HepG2 (cell line): ENCODE results near the gene SLC25A25. TPM values are rescaled to one million over a fixed set of nuclear protein-coding genes. Genes with fewer than 3 reads are reported as not detected.

Experiments
- ARID5B ChIP-seq: IDR thresholded peaks from 2 replicates; pipeline ENCODE4 v1.4.0; 2020; ENCODE audit warnings: mild to moderate bottlenecking, missing genetic modification reagents
- GRHL1 ChIP-seq: sonication (generic); formaldehyde crosslinking; conservative IDR thresholded peaks from 2 replicates; pipeline ENCODE4 v1.8.0; 2022; ENCODE audit warnings: missing genetic modification reagents
- MAFF ChIP-seq: IDR thresholded peaks from 2 replicates; pipeline ENCODE4 v1.6.1; 2011; ENCODE audit warnings: low read depth, low read length, improper control_type of control experiment
- MYNN ChIP-seq: sonication (generic); formaldehyde crosslinking; IDR thresholded peaks from 2 replicates; pipeline ENCODE4 v1.4.0; 2020; ENCODE audit warnings: mild to moderate bottlenecking, low read depth, missing genetic modification reagents
- NR2F6 ChIP-seq, 2 experiments: IDR thresholded peaks; 2 replicates each; pipeline ENCODE4 v1.6.1; 2016; ENCODE audit warnings: antibody characterized with exemption in 1 of 2, mild to moderate bottlenecking in 1 of 2
- SIN3A ChIP-seq: IDR thresholded peaks from 2 replicates; pipeline ENCODE4 v1.6.1; 2011; ENCODE audit warnings: low read depth, mild to moderate bottlenecking, control low read depth, low read length, borderline replicate concordance
- SP1 ChIP-seq, 2 experiments: fragments of 450-650 bp in 1 of 2; sonication (generic) in 1 of 2; formaldehyde crosslinking in 1 of 2; IDR thresholded peaks; 2 replicates each; pipeline versions ENCODE4 v1.4.0 to v1.6.1; 2016 to 2020; ENCODE audit warnings: missing genetic modification reagents in 1 of 2
- ZNF124 ChIP-seq: sonication (generic); formaldehyde crosslinking; IDR thresholded peaks from 2 replicates; pipeline ENCODE4 v1.4.0; 2020; ENCODE audit warnings: missing genetic modification reagents
- ZNF740 ChIP-seq: sonication (generic); formaldehyde crosslinking; IDR thresholded peaks from 2 replicates; pipeline ENCODE4 v1.4.0; 2020; ENCODE audit warnings: missing genetic modification reagents
- ZNF768 ChIP-seq: sonication (generic); formaldehyde crosslinking; IDR thresholded peaks from 2 replicates; pipeline ENCODE4 v1.4.0; 2020; ENCODE audit warnings: missing genetic modification reagents
- polyA plus RNA-seq, 8 experiments: library from polyadenylated mRNA; depleted of rRNA in 3 of 8; stranded (reverse) in 7 of 8; unstranded in 1 of 8; fragments of >200 nt; fragmentation: Illumina TruSeq in 4 of 8; extraction: Trizol in 4 of 8; gene quantifications; 2 replicates each; pipeline versions ENCODE4 v1.2.1 to v1.2.3, GENCODE V29; 2011 to 2016; ENCODE audit warnings: low read depth in 4 of 8, missing spikeins in 1 of 8, mixed read lengths in 1 of 8; ENCODE audit not compliant: insufficient read depth in 1 of 8
- total RNA-seq, 5 experiments: library from RNA; depleted of rRNA; stranded (reverse); fragments of >200 nt; fragmentation: Illumina TruSeq; extraction: Trizol; gene quantifications; 2 replicates each; pipeline ENCODE4 v1.2.3, GENCODE V29; 2016; ENCODE audit warnings: low read depth in 1 of 5
- TF ChIP-seq, protein P1 (sequence below): sonication (generic); formaldehyde crosslinking; IDR thresholded peaks from 2 replicates; pipeline ENCODE4 v1.8.1; 2022; ENCODE audit warnings: low read depth, mild to moderate bottlenecking, missing genetic modification reagents
- TF ChIP-seq, protein P2 (sequence below): sonication (generic); formaldehyde crosslinking; conservative IDR thresholded peaks from 2 replicates; pipeline ENCODE4 v1.5.0; 2020; ENCODE audit warnings: missing genetic modification reagents
- TF ChIP-seq, protein P3 (sequence below): sonication (generic); formaldehyde crosslinking; IDR thresholded peaks from 2 replicates; pipeline ENCODE4 v1.8.1; 2023; ENCODE audit warnings: mild to moderate bottlenecking, moderate library complexity, missing genetic modification reagents
- TF ChIP-seq, protein P4 (sequence below): sonication (generic); formaldehyde crosslinking; IDR thresholded peaks from 2 replicates; pipeline ENCODE4 v1.5.0; 2020; ENCODE audit warnings: missing genetic modification reagents, mild to moderate bottlenecking, borderline replicate concordance

Gene SLC25A25
- total and polyA plus RNA-seq, 2 of the 13 experiments (the other 11 are each of a cell fraction or from before 2014, with no cell fraction given): 10.5 to 24.8 TPM

GRCh38 chr9:128102861-128103588 is 35.0 kb downstream of the SLC25A25 start (continued):
- TF ChIP-seq MAFF (peak; percentile 4; the same call in 1 of the 2 replicates), GRHL1 (CRISPR knock-in tag) (no peak), ZNF740 (CRISPR knock-in tag) (no peak), MYNN (CRISPR knock-in tag) (no peak), SP1 (IDR thresholded peaks at IDR 0.05) (no peak), SP1 (CRISPR knock-in tag; IDR thresholded peaks at IDR 0.05) (0 out of 2 replicates have a peak, but pooled peaks have one; percentile 30), SIN3A (peak; percentile 90), ARID5B (CRISPR knock-in tag) (peak; percentile 98), ZNF124 (CRISPR knock-in tag) (peak; percentile 30; the same call in 1 of the 2 replicates), ZNF768 (CRISPR knock-in tag) (peak; percentile 46), NR2F6 (IDR thresholded peaks at IDR 0.05) (peak; percentile 91), NR2F6 (CRISPR knock-in tag; IDR thresholded peaks at IDR 0.05) (peak; percentile 97)
- TF ChIP-seq, protein P1, sequence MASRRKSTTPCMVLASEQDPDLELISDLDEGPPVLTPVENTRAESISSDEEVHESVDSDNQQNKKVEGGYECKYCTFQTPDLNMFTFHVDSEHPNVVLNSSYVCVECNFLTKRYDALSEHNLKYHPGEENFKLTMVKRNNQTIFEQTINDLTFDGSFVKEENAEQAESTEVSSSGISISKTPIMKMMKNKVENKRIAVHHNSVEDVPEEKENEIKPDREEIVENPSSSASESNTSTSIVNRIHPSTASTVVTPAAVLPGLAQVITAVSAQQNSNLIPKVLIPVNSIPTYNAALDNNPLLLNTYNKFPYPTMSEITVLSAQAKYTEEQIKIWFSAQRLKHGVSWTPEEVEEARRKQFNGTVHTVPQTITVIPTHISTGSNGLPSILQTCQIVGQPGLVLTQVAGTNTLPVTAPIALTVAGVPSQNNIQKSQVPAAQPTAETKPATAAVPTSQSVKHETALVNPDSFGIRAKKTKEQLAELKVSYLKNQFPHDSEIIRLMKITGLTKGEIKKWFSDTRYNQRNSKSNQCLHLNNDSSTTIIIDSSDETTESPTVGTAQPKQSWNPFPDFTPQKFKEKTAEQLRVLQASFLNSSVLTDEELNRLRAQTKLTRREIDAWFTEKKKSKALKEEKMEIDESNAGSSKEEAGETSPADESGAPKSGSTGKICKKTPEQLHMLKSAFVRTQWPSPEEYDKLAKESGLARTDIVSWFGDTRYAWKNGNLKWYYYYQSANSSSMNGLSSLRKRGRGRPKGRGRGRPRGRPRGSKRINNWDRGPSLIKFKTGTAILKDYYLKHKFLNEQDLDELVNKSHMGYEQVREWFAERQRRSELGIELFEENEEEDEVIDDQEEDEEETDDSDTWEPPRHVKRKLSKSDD (CRISPR knock-in tag): peak; percentile 75; the same call in 1 of the 2 replicates
- TF ChIP-seq, protein P2, sequence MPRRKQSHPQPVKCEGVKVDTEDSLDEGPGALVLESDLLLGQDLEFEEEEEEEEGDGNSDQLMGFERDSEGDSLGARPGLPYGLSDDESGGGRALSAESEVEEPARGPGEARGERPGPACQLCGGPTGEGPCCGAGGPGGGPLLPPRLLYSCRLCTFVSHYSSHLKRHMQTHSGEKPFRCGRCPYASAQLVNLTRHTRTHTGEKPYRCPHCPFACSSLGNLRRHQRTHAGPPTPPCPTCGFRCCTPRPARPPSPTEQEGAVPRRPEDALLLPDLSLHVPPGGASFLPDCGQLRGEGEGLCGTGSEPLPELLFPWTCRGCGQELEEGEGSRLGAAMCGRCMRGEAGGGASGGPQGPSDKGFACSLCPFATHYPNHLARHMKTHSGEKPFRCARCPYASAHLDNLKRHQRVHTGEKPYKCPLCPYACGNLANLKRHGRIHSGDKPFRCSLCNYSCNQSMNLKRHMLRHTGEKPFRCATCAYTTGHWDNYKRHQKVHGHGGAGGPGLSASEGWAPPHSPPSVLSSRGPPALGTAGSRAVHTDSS (CRISPR knock-in tag): no peak
- TF ChIP-seq, protein P3, sequence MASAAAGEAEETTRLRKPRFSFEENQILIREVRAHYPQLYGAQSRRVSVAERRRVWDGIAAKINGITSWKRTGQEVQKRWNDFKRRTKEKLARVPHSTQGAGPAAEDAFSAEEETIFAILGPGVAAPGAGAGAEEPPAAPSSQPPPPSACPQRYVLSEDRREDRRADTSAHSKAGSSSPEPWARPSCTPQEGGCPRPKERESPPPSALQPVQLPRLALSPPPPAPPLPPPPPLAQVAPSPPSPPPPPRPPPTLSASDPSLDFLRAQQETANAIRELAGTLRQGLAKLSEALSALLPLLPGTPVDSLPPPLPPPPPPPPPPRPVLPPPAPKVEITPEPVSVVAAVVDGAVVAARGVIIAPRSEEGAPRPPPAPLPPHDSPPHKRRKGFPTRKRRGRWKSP (CRISPR knock-in tag): peak; percentile 79; the same call in 1 of the 2 replicates
- TF ChIP-seq, protein P4, sequence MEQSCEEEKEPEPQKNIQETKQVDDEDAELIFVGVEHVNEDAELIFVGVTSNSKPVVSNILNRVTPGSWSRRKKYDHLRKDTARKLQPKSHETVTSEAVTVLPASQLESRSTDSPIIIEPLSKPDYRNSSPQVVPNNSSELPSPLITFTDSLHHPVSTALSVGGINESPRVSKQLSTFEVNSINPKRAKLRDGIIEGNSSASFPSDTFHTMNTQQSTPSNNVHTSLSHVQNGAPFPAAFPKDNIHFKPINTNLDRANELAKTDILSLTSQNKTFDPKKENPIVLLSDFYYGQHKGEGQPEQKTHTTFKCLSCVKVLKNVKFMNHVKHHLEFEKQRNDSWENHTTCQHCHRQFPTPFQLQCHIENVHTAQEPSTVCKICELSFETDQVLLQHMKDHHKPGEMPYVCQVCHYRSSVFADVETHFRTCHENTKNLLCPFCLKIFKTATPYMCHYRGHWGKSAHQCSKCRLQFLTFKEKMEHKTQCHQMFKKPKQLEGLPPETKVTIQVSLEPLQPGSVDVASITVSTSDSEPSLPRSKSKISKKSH (CRISPR knock-in tag): no peak
